AG04450 (cell line): ENCODE data around the gene KRT33B. TPM values are rescaled to one million over a fixed set of nuclear protein-coding genes. Genes with fewer than 3 reads are reported as not detected.

ENCODE experiments used
- CTCF ChIA-PET: fragments of 300-600, 350-600 bp; formaldehyde crosslinking; extraction: SDS; loops from one replicate; lab custom pipeline; 2022; ENCODE audit warnings: antibody characterized with exemption, inconsistent platforms; lab: Charles Lee
- POLR2A ChIA-PET: fragments of 350-600 bp; formaldehyde crosslinking; extraction: SDS; loops from one replicate; lab custom pipeline; 2021; ENCODE audit warnings: antibody characterized with exemption, inconsistent platforms; lab: Yijun Ruan, JAX
- DNase-seq: peaks from one replicate; pipeline ENCODE4 v3.0.0-alpha.2; 2011; ENCODE audit warnings: low read depth, low spot score
- H3K27ac ChIP-seq: one replicate; pipeline ENCODE4 v1.5.1; 2012; ENCODE audit warnings: low read depth, low read length, control low read depth
- H3K27me3 ChIP-seq: one replicate; pipeline ENCODE4 v1.6.0; 2012; ENCODE audit warnings: low read length; ENCODE audit not compliant: control insufficient read depth, insufficient read depth
- H3K4me3 ChIP-seq: 2 replicates; pipeline ENCODE4 v1.5.1; 2011; ENCODE audit warnings: mild to moderate bottlenecking, low read depth, low read length, control low read depth
- H3K9me3 ChIP-seq: 2 replicates; pipeline ENCODE4 v1.5.1; 2012; ENCODE audit warnings: low read length; ENCODE audit not compliant: control insufficient read depth, insufficient read depth
- CTCF ChIP-seq: IDR thresholded peaks from 2 replicates; pipeline ENCODE4 v1.5.1; 2011; ENCODE audit warnings: low read depth, low read length, control low read depth, inconsistent platforms
- polyA plus RNA-seq: library from polyadenylated mRNA; depleted of rRNA; stranded (reverse); fragments of >200 nt; gene quantifications from 2 replicates; pipeline ENCODE4 v1.2.3, GENCODE V29; 2011

Gene KRT33B
- polyA plus RNA-seq, 1 experiment = not detected

GRCh38 chr17:41345992-41346391 lies 23.6 kb downstream of the KRT33B start:
- no peak for DNase-seq
- CTCF ChIA-PET = interaction anchor here (0.9 kb wide), 1 partner anchor 17 kb away, joined by 3 read pairs; no protein-coding TSS in a partner anchor

GRCh38 chr17:41343029-41343428 lies 26.6 kb downstream of the KRT33B start:
- POLR2A ChIA-PET = no interaction called here
- H3K27ac ChIP-seq = no peak overlapping the region
- no peaks in the 10 kb centered on the region for H3K27me3 ChIP-seq
- no peak overlapping the region for H3K4me3 ChIP-seq
- peaks cover 19% of the 10 kb centered on the region for H3K9me3 ChIP-seq
- CTCF ChIA-PET = no interaction called here
- DNase-seq = no peak
- no peak for TF ChIP-seq CTCF

More at GRCh38 chr17:41345992-41346391, 23.6 kb downstream of the KRT33B start:
- POLR2A ChIA-PET = no interaction called here
- Histone ChIP-seq H3K27me3 (no peaks in the 10 kb centered on the region), H3K27ac (no peak overlapping the region), H3K4me3 (no peak overlapping the region), H3K9me3 (peaks cover 19% of the 10 kb centered on the region)
- TF ChIP-seq CTCF = no peak

GRCh38 chr17:41340934-41341861 lies 28.4 kb downstream of the KRT33B start:
- H3K27me3 ChIP-seq = no peaks in the 10 kb centered on the region
- POLR2A ChIA-PET = no interaction called here
- no peak for DNase-seq
- CTCF ChIA-PET = interaction anchor here (0.6 kb wide), 1 partner anchor 122 kb away, joined by 4 read pairs; no protein-coding TSS in a partner anchor
- H3K9me3 ChIP-seq = peaks cover 19% of the 10 kb centered on the region
- no peak overlapping the region for H3K27ac ChIP-seq
- TF ChIP-seq CTCF = no peak
- H3K4me3 ChIP-seq = no peak overlapping the region

DNA sequence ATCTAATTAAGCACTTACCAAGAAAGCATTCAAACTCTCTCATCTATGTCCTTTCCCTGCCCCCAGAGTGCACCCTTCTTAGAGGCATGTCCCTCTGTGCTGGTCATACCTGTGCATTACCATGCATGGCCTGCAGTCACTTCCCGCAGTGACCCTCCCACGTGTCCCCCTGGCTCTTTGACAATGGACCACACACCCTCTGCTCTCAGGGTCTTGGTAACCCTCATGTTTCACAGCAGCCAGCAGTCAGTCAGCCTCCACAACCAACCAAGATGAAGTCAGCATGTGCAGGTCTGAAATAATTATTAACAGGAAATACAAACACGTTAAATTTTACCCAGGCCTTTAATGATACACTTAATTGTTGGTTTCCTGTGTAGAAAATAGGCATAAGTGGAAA lies 29.1 kb downstream of the KRT33B start:
- POLR2A ChIA-PET = no interaction called here
- H3K4me3 ChIP-seq = no peak overlapping the region
- no peaks in the 10 kb centered on the region for H3K27me3 ChIP-seq
- CTCF ChIA-PET = interaction anchor here (1.0 to 1.7 kb wide), 2 partner anchors 11 to 479 kb away, joined by 3 to 4 read pairs; no protein-coding TSS in a partner anchor
- no peak overlapping the region for H3K27ac ChIP-seq
- no peak for DNase-seq
- H3K9me3 ChIP-seq = peaks cover 19% of the 10 kb centered on the region
- no peak for TF ChIP-seq CTCF

GRCh38 chr17:41339571-41340172 lies 29.9 kb downstream of the KRT33B start:
- Histone ChIP-seq H3K9me3 (peaks cover 19% of the 10 kb centered on the region), H3K27me3 (no peaks in the 10 kb centered on the region), H3K4me3 (no peak overlapping the region), H3K27ac (no peak overlapping the region)
- TF ChIP-seq CTCF = no peak
- ChIA-PET CTCF (interaction anchor here (0.9 to 1.7 kb wide), 4 partner anchors 10 to 479 kb away, joined by 3 to 9 read pairs (median 4); no protein-coding TSS in a partner anchor), POLR2A (no interaction called here)
- DNase-seq = no peak
